Fibroblast of skin of left quadriceps (primary cell): Measurements from ENCODE around the gene SFN.
"Not testable (repeated sequence)": the region's sequence is repeated elsewhere in the genome, so short reads cannot be mapped to it uniquely, and the experiment has no call there.

Experiments used
- DNase-seq, 2 experiments: peaks; one replicate each; pipeline ENCODE4 v3.0.0-alpha.2; 2013; ENCODE audit warnings: low read depth in 2 of 2

SFN gene

DNA sequence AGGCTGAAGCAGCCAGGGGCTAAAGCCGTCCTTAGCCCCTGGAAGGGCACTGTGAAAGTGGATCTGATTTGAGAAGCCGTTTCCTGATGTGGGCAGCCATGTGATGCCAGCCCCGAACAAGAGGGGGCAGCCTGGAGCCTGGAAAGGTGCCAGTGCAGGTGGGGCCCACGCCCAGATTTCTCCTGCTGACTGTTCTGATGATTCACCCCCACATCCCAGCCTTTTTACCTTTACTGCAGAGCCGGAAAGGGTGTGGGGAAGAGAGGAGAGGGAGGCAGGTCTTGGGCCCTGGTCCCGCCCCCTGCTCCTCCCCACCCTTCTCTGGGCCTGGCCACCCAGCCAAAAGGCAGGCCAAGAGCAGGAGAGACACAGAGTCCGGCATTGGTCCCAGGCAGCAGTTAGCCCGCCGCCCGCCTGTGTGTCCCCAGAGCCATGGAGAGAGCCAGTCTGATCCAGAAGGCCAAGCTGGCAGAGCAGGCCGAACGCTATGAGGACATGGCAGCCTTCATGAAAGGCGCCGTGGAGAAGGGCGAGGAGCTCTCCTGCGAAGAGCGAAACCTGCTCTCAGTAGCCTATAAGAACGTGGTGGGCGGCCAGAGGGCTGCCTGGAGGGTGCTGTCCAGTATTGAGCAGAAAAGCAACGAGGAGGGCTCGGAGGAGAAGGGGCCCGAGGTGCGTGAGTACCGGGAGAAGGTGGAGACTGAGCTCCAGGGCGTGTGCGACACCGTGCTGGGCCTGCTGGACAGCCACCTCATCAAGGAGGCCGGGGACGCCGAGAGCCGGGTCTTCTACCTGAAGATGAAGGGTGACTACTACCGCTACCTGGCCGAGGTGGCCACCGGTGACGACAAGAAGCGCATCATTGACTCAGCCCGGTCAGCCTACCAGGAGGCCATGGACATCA lies at the start of gene SFN:
SFN (plus strand) TSS at position 369 of the 904 bp plus-strand sequence; CDS start at position 433, 64 bp downstream.
- DNase-seq = no peak

DNA sequence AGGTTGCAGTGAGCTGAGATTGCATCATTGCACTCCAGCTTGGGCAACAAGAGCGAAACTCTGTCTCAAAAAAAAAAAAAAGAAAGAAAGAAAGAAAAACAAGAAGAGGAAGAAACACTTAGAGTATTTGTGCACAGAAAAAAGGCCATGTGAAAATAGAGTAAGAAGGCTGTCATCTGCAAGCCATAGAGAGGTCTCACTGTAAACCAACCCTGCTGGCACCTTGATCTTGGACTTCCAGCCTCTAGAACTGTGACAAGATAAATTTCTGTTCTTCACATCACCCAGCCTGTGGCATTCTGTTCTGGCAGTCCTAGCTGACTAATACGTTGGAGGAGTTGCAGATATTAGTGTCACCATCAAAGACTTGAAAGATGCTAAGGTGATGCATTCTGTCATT lies 48.6 kb upstream of the SFN start:
- no peak for DNase-seq

DNA sequence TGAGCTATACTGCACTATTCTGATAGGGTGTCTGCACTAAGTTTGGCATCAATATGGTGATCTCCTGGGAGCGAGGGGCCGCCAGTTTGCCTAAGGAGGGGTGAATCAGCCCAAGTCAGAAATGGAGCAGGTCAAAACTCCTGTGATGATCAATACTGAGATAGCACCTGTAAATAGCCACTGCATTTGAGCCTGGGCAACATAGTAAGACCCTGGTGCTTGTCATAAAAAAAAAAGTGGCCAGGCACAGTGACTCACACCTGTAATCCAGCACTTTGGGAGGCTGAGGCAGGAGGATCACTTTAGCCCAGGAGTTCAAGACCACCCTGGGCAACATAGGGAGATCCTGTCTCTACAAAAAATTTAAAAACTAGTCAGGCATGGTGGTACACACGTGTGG lies 48.1 kb upstream of the SFN start:
- no peak for DNase-seq

DNA sequence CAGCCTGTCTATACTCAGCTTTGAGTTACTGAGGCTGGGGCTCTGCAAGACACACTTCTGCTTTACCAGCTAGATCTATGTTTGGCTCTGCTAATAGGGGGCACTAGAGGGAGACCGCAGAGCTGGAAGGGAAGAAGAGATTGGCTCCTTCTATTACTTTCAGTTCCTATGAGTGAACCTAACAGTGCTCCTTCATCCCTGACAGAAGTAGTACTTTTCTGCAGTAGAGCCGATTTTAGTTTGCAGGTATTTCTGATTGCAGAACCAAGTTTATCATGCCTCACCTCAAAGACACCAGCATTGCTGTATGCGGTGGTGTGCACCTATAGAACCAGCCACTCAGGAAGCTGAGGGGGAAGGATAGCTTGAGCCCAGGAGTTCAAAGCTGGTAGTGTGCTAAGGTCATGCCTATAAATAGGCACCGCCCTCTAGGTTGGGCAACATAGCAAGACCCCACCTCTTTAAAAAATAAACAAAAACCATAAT lies 42.1 kb upstream of the SFN start:
- no peak for DNase-seq

DNA sequence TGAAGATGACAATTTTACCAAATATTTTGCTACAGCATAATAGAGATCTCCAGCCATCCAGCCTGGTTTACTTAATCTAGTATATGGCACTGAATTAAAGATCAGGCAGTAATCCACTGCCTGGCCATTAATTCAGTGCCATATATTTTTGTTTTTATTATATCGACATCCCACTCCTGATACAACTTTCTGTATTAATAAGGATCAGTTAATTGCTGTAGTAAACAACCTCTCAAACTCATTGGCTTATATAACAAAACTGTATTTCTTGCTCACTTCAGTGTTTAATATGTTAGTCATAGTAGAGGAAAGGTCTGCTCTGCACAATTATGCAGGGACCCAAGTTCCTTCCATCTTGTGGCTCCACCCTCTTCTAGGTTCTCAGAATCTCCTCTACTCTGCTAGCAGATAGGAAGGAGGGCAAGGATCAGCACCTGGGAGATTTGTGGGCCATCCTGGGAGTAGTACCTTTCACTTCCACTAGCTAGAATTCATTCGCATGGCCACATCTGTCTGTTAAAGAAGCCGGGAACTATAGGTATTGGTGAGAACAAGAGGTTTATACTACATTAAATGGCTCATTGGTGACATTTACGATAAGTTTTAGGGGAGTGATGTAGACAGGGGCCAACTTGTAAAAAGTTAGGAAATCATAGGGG lies 40.1 kb upstream of the SFN start:
- no peak for DNase-seq

DNA sequence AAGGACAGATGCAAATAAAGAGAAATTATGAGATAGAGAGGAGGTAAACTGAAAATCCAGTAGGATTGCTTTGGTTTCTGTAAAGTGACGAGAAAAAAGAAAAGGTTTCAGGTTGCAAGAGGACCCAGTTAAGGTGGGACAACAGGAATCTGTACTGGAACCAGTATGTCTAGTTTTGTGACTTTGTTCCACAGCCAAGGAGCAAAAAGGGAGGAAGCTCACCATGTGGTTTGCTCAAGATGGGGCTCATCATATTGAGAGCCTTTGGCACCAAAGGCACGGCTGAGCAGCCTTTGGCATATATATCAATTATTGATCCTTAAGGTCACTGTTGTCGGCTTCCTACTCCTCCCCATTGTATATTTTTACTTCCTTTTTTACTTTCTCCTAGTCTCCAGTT lies 38.2 kb upstream of the SFN start:
- no peak for DNase-seq

DNA sequence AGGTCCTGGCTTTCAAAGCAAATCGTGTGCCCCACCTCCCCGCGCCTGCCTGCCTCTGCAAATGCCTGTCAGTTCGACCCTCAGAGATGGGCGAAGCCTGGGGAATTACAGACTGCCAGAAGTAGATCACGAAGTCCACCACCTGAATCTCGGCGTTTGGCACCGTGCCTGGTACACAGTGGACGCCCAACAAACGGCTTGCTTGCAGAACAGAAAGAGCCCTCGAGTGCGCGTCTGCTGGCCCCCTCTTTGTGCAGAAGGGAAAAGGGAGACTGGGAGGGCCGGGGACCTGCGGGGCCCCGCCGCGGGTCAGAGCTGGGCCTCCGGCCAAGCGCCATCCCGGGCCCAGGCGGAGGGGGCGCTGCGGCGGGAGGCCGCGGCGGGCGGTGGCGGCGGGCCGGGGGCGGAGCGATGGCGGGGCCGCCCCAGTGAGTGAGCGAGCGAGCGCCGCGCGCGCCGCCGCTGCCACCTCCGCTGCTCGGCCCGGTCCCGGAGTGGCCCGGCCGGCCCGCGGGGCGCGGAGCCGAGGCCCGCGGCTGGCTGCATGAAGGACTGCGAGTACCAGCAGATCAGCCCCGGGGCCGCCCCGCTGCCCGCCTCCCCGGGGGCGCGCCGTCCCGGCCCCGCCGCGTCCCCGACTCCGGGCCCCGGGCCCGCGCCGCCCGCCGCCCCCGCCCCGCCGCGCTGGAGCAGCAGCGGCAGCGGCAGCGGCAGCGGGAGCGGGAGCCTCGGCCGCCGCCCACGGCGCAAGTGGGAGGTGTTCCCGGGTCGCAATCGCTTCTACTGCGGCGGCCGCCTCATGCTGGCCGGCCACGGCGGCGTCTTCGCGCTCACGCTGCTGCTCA lies 36.5 kb upstream of the SFN start, which contains the start of gene ZDHHC18:
ZDHHC18 (plus strand) TSS at position 428 of the 845 bp plus-strand sequence; CDS start at position 545, 117 bp downstream.
- DNase-seq = no peak

DNA sequence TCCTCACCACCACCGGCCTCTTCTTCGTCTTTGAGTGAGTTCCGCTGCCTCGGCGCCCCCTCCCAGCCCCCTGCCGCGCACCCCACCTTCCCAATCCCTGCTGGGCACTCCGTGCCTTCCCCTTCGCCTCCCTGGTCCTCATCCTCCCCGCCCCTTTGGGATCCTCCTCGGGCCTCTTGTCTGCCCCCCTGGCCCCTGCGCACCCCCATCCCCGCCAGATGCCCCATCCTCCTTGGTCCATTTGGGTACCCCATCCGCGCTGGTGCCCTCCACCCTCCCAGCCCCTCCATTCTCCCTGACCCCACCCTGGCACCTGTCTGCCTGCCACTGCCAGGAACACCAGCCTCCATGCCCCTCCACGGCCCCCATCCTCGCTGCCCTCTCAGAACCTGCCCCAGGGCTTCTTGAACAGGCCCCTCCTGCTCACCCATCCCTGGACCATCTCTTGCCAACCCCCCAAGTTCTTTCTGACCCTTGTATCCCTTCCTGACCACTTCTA lies 35.8 kb upstream of the SFN start:
- DNase-seq = no peak

DNA sequence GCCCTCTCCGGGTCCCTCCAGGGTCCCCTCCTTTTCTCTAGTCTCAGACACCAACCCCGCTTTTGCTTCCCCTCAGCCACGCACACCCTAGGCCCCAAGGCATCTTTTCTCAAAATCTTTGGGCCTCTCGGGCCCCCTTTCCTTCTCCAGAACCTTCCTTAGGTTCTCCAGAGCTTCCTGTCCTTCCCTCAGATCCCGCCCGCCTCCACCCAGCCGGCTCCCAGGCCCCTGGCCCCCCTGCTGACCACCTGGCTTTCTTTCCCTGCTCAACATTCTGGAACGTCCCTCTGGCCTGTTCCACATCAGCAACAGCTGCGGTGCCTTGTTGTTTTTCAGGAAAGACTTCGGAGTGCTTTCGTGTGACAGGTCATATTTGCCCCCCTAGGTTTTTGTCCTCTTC lies 35.3 kb upstream of the SFN start:
- DNase-seq = no peak

DNA sequence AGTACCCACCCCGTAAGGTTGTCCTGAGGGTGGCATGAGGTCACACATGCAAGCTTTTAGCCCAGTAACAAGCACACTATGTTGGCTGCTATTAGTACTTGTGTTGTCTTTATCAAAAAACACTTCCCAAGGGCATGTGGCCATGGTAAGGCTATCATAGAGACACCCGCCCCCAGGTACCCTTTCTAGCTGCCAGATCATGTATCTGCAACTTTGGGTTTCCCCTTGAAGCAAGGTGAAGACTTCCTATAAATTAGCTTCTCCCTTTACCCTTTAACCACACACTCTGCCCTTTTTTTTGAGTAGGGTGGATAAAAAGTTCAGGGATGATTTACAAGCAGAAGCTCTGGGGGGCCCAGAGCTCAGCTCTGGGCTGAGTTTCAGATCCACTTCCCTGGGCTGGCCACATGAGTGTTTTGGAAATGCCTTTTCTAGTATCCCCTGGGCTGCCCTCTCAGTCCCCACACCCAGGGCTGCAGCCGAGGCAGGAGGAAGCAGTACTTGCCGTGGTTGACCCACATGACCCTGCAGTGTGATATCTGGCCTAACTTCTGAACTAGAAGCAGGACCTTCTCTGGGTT lies 34.4 kb upstream of the SFN start:
- no peak for DNase-seq

DNA sequence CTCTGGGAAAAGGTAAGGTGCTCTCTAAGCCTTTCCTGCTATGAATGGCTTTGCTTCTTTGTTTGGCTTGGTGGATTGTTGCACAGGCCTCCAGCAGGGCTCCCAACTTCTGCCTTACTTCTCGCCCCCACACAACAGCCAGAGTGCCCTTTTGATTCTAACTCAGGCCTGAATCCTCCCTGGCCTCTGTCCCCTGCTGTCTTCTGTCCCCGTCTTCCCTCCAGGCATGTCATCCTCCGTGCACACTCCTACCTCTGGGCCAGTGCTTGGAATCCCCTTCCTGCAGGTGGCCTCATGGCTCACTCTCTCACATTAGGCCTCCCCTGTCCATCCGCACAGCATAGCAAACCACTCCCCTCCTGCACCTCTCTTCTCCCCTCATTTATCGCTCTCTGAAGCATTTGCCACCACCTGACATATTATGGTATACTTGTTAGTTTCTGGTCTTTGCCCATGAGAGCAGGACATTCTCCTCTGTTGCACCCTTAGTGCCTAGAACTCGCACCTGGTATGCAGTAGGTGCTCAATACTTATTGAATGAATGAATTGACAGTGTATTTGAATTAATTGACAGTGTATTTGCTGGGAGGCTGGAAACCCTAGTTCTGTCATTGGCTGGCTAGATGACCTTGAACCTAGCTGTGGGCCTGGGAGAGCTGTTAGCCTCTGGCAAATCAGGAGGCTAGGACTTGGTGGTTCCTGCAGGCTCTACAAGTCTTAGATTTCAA lies 33.6 kb upstream of the SFN start:
- DNase-seq = no peak

DNA sequence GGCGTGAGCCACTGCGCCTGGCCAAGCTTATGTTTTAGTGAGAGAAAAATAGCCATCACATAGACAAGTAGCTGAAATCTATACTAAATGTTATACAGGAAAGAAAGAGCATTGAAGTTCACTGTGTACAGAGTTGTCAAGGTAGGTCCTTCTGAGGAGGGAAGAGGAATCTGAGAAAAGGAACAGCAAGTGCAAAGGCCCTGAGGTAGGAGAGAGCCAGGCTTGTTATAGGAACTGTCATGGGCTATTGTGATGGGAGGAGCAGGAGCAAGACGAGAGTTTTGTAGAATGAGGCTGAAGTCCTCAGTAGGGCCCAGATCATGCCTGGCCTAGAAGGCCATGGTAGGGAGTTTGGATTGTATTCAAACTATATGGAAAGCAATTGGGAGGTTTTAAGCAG lies 31.9 kb upstream of the SFN start:
- DNase-seq = no peak

DNA sequence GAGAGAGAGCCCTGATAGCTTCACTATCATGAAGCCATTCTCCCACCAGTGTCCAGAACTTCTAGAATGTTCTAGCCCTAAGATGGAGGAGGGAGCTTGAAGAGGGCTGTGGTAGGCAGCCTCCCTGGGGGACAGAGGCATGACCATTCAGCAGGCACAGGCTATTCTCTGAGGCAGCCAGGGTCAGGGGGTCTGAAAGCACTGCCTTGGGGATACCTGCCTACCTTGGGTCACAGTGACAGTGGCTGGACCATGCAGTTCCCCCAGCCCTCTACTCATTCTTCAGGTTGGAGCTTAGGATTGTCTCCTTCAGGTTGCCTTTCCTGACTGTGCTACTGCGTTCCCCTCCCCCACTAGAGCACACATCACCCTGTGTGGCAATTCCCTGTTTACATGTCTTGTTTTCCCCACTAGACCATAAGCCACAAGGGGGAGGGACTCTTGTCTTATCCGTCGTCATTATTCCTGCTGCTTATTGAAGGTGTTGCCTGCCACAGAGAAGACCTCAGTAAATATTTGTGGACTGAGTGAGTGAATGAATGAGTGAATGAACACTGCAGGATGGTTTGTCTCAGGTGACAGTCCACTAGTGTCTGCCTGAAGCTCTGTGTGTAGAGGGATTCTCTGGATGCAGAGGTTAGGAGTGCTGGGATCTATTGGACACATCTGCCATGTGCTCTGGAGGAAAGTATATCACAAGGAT lies 31.3 kb upstream of the SFN start:
- DNase-seq = no peak

DNA sequence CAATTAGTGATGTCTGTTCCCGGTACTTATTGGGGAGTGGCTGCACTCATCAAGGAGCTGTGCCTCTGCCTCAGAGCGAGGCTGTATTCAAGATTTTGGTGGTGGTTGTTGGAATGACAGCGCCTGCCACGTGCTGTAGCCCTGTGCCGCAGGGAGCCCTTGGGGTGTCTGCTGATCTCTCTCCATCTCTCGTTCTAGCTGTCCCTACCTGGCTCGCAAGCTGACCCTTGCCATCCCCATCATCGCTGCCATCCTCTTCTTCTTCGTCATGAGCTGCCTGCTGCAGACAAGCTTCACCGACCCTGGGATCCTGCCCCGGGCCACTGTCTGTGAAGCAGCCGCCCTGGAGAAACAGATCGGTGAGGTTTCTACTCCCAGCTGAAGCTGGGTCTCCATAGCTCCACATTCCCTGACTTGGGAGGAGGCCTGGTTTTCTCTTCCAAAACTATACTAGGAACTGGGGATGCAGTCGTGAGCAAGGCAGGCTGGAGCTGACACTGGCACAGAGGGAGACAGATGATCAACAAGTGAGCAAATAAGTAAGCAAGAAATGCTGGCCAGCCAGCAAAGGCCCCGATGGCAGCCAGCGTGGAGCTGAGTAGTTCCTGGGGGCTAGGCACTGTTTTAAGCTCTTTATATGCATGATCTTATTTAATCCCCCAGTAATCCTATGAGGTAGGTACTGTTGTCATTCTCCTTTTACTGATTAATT lies 30.5 kb upstream of the SFN start:
- no peak for DNase-seq

DNA sequence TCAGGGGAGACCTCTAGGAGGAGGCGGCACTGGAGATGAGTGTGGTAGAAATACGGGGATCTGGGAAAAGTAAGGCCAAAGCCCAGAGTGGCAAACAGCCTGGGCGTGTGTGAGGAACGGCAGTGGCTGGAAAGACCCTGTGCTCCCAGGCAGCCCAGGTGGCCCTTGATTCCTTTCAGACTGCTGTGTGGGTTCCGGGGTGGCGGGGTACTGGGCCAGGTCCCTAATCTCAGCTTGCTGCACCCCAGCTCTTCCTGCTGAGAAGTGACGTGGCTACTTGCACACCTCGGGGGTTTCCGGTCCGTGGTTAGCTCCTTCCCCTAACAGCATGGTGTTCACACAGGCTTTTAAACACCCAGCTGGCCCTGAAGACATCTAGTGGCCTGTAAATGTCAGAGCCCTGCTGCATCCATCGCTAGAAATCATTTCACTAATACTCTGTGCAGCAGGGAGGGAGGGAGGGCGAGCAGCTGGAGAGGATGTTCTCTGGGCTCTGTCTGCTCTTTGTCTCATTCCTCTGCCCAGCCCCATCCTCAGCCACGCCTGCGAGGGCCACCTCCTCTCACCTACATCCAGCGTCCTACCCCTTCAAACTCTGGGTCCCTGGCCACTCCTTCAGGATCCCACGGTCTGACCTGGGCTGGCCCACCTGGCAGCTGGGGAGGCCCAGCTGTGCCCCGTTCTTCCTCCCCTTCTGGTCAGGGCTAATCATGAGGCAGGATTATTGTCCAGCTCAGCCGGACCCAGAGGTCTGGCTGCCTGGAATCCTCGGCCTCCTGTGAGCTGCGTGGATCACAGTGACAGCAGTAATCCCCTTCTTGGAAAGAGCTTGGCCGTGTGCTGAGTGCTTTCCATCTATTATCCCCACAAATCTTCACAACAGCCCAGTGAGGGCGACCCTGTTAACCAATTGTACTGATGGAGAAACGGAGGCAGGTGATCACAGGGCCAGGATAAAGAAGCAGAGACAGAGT lies 29.2 kb upstream of the SFN start:
- no peak for DNase-seq

DNA sequence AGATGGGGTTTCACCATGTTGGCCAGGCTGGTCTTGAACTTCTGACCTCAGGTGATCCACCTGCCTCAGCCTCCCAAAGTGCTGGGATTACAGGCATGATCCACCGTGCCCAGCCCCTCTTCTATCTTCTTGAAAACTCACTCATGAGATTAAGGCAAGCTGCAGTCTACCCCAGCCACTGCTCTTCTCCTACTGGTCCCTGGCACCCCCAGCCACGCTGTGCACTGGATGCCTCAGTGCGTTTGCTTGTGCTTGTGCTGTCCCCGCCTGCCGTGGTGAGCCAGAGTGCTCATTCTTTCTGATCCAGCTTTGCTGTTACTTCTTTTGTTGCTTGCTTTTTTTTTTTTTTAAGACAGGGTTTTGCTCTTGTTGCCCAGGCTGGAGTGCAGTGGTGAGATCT lies 25.3 kb upstream of the SFN start:
- not testable (repeated sequence) for DNase-seq

DNA sequence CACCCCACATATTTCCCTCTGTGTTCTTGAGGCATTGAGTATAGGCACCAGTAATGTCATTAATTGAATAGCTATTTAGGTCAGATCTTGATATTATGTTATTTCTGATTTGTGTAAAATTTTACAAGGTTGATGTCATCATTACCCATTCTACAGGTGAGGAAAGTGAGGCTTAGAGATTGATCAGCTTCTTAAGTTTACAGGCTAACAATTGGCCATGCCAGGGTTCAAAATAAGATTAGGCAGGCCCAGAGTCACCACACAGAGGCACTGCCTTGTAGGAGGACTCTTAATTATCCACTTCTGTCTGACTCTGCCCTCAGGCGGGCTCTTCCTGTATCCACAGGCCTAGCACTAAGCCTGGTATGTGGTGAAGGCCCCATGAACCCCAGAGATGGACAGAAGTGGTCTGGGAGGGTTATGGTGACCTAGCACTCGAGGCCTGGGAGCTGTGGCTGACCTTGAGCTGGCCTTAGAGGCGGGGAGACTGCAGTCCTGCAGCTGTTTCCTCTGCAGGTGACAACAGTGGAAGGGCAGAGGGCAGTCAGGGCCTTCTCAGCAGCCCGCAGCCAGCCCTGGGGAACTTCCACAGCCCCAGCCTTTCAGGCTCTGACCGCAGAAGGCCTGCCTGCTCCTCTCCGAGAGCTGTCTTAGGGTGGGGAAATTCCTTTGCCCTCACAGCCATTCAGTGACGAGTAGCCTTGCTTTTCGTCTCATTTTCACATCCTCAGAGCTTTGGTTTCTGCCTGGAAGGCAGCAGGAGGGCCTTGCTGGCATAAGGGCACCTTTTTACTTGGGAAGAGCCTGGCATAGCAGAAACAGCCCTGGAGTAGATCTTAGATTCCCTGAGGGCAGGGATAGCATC lies 24.2 kb upstream of the SFN start:
- no peak for DNase-seq
